GM13976 (cell line): ENCODE results near the gene SLC10A7.

Experiments
- DNase-seq: peaks from one replicate; pipeline ENCODE4 v3.0.0; 2012; ENCODE audit warnings: low spot score
- in situ Hi-C: fragments of 300-500 bp; cut with MboI; formaldehyde crosslinking; loops from one replicate; pipeline ENCODE4 v1.12.0; 2022; ENCODE audit warnings: low sequenced_read_pairs, mixed read lengths, inconsistent platforms; ENCODE audit not compliant: unreplicated experiment
- TF ChIP-seq, protein P1 (sequence below): IDR thresholded peaks from 2 replicates; pipeline ENCODE4 v1.5.1; 2012; ENCODE audit warnings: borderline replicate concordance, mild to moderate bottlenecking; ENCODE audit not compliant: insufficient read depth; ENCODE audit errors: extremely low read depth, missing control alignments, control extremely low read depth

Gene SLC10A7

DNA sequence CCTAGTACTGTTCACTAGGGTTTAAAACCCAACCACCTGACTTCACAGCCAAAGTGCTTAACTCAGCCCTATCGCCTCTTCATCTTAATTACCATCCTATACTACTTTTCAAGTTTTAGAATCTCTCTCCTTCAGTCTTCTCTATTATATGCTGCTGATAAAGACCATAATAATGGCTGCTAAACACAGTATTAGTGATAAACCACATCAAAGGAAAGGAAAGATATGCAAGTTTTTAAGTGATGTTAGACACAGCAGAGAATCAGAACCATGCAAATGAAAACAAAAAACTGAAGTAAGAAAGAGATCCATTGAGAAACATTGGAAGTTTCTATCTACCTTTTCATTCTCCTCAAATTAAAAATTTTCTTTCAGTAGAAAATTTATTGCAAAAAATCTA is 206.6 kb downstream of the SLC10A7 start:
- no peak for DNase-seq
- TF ChIP-seq, protein P1, sequence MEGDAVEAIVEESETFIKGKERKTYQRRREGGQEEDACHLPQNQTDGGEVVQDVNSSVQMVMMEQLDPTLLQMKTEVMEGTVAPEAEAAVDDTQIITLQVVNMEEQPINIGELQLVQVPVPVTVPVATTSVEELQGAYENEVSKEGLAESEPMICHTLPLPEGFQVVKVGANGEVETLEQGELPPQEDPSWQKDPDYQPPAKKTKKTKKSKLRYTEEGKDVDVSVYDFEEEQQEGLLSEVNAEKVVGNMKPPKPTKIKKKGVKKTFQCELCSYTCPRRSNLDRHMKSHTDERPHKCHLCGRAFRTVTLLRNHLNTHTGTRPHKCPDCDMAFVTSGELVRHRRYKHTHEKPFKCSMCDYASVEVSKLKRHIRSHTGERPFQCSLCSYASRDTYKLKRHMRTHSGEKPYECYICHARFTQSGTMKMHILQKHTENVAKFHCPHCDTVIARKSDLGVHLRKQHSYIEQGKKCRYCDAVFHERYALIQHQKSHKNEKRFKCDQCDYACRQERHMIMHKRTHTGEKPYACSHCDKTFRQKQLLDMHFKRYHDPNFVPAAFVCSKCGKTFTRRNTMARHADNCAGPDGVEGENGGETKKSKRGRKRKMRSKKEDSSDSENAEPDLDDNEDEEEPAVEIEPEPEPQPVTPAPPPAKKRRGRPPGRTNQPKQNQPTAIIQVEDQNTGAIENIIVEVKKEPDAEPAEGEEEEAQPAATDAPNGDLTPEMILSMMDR: no peak
- in situ Hi-C loops: no loop called here

DNA sequence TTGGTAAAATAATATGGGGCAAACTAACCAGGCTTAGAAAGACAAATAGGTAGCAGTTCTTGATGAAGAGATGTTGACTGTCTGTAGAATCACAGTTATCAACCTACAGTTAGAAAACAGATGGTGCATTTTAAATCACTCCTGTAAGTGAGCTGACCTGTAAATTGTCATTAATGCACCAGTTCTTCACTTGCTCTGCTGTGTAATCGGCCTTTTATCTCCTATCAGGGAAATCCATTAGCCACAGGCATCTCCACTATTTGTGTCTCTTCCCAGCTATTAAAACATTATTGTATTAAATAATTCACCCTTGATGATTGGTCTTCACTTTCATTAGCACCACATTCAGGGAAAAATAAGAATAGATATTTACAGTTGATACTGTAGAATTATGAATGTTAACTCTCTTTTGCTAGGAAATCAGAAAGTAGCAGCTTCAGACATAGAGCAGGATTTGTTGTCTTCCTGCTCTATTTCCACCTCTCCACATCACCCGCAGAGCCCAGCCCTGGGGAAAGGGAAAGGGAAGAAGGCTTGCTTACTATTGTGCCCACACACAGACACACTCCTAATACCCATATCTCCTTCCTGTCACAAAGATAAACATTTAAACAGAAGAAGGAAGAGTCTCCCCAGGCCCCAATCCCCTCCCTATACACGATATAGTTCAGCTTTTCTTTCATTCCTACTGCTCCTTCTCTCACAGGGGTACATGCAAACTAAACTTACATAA is 210.3 kb downstream of the SLC10A7 start:
- TF ChIP-seq, protein P1: no peak
- no peak for DNase-seq
- in situ Hi-C loops: no loop called here

DNA sequence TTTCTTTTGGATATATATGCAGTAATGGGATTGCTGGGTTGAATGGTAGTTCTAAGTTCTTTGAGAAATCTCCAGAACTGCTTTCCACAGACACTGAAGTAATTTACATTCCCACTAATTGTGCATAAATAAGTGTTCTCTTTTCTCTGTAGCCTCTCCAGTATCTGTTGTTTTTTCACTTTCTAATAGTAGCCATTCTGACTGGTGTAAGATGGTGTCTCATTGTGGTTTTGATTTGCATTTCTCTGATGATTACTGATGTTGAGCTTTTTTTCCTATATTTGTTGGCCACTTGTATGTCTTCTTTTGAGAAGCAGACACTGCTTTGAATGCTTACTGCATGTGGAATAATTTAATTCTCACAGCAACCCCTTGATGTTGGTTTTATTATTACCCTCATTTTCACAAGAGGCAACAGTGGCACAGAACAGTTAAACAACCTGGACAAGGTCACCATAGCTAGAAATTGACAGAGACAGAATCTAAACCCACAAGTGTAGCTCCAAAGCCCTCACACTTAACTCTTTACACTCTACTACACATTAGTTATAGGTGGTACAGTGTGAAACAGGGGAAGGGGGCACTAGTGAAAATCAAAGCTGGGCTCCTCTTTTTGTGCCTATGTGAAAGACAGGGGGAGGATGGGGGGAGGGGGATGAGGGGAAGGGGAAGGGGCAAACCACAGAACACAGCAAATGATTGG is 211.3 kb downstream of the SLC10A7 start:
- in situ Hi-C loops: no loop called here
- TF ChIP-seq, protein P1: no peak
- no peak for DNase-seq

DNA sequence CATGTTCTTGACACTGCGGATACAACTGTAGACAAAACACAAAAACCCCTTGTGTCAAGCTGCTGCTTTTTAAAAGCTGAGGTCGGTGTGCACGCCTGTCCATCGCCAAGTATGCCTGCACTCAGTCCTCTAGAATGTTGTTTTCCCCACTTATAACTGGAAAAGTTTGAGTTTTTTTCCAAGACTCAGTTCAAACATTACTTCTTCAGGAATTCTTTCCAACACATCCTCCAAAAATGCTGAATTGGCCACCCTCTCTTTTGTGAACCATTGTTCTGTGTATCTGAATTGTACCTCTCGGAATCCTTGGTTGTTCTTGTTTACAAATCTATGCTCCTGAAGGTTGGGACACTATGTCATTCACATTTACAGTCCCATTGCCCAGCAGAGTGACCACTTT is 212.8 kb downstream of the SLC10A7 start:
- no peak for DNase-seq
- in situ Hi-C loops: no loop called here
- TF ChIP-seq, protein P1: no peak

DNA sequence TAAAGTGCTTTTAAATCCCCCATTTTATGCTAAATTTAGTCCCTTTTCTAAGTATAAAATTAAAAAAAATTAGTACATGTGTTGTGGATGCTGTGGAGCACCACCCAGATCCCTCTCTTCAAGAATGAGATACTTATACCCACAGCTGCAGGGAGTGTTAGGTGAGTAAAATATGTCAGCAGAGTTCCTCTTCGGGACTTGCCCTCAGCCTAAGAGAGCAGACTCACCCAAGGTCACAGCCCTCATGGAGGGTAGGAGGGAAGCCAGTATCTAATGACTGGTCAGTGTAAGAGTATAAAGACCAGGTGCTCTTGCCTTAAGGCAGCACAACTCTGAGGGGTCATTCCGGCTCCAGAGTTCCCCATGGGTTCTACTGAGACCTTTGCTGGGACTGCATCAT is 218.9 kb downstream of the SLC10A7 start:
- in situ Hi-C loops: no loop called here
- TF ChIP-seq, protein P1: no peak
- DNase-seq: peak; percentile 8

DNA sequence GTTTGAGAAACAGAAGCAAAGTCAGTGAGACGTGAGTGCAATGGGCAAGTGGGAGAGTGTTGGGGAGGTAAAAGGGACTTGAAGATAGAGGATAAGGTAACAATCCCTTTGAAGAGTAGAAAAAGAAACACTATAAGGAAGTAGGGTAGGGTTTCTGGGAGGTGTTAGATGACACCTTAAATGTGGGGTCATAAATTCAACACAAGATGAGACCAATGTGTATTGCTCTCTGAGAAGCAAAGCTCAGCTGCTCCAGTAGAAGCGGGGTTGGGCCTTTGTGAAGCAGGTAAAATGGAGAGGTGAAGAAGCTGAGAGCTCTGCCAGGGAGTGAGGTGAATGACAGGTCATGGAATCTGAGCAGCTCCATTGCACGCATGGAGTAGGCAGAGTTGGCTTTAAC is 222.1 kb downstream of the SLC10A7 start:
- DNase-seq: no peak
- in situ Hi-C loops: no loop called here
- TF ChIP-seq, protein P1: no peak

DNA sequence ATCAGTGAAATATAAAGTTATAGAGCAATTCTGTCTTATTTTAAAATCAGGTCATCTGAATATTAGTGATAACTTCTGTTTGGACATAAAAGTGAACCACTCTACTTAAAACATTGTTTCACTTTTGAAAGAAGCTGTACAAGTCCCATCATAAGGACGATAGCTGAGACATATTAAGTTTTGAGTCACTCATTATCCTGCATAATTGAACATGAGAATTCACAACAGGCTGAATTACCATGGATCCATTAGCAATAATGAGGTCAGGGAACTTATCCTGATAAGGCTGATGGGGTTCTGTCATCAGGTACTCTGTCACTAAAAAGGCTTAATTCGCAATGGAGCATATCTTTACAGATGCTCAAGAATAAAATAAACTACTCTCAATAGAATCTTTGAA is 227.0 kb downstream of the SLC10A7 start:
- no peak for DNase-seq
- TF ChIP-seq, protein P1: no peak
- in situ Hi-C loops: no loop called here
